DOHH2 (cell line): Measurements from ENCODE around the gene STARD3.

ENCODE experiments used
- H3F3A ChIP-seq: fragments of 200-600 bp; sonication (generic), shearing (Covaris generic); 2 replicates; pipeline ENCODE4 v1.6.0; 2016; ENCODE audit warnings: antibody characterized with exemption, mild to moderate bottlenecking; ENCODE audit not compliant: control insufficient read depth, insufficient read depth
- H3K27ac ChIP-seq: fragments of 200-600 bp; sonication (generic); 2 replicates; pipeline ENCODE4 v1.5.1; 2014; ENCODE audit warnings: low read depth, mild to moderate bottlenecking, low read length, moderate library complexity
- H3K27me3 ChIP-seq: fragments of 200-600 bp; sonication (generic); 2 replicates; pipeline ENCODE4 v1.6.1; 2014; ENCODE audit warnings: mild to moderate bottlenecking, low read length, mixed read lengths; ENCODE audit not compliant: control insufficient read depth
- H3K36me3 ChIP-seq: fragments of 200-600 bp; sonication (generic); 2 replicates; pipeline ENCODE4 v1.6.1; 2014; ENCODE audit warnings: mild to moderate bottlenecking, low read length, moderate library complexity, mixed read lengths; ENCODE audit not compliant: control insufficient read depth
- H3K4me1 ChIP-seq: fragments of 200-600 bp; sonication (generic); 2 replicates; pipeline ENCODE4 v1.6.1; 2014; ENCODE audit warnings: mild to moderate bottlenecking, low read length, mixed read lengths; ENCODE audit not compliant: control insufficient read depth
- H3K4me2 ChIP-seq: fragments of 200-600 bp; sonication (generic); 2 replicates; pipeline ENCODE4 v1.6.0; 2014; ENCODE audit warnings: mild to moderate bottlenecking, low read length, moderate library complexity
- H3K4me3 ChIP-seq: fragments of 200-600 bp; sonication (generic); 2 replicates; pipeline ENCODE4 v1.5.1; 2014; ENCODE audit warnings: mild to moderate bottlenecking, low read length, mixed read lengths
- H3K79me2 ChIP-seq: fragments of 200-600 bp; sonication (generic); 2 replicates; pipeline ENCODE4 v1.6.1; 2014; ENCODE audit warnings: mild to moderate bottlenecking, low read length, mixed read lengths; ENCODE audit not compliant: control insufficient read depth
- H3K9me2 ChIP-seq: fragments of 200-600 bp; sonication (generic); replicated peaks from 2 replicates; pipeline ENCODE4 v1.6.1; 2014; ENCODE audit warnings: mild to moderate bottlenecking, low read length, mixed read lengths; ENCODE audit not compliant: control insufficient read depth
- H3K9me3 ChIP-seq: fragments of 200-600 bp; sonication (generic); 2 replicates; pipeline ENCODE4 v1.6.1; 2014; ENCODE audit warnings: antibody characterized with exemption, low read length, mixed read lengths; ENCODE audit not compliant: control insufficient read depth, insufficient read depth
- H4K20me1 ChIP-seq: fragments of 200-600 bp; sonication (generic); 2 replicates; pipeline ENCODE4 v1.6.0; 2014; ENCODE audit warnings: low read depth, mild to moderate bottlenecking, antibody characterized with exemption, low read length, moderate library complexity; ENCODE audit not compliant: control insufficient read depth, insufficient read depth
- CTCF ChIP-seq: fragments of 200-600 bp; sonication (generic); IDR thresholded peaks from one replicate; pipeline ENCODE4 v1.5.1; 2014; ENCODE audit warnings: antibody characterized with exemption, mild to moderate bottlenecking, low read depth, low read length; ENCODE audit not compliant: poor library complexity, severe bottlenecking
- EZH2phosphoT487 ChIP-seq: fragments of 200-600 bp; sonication (generic); IDR thresholded peaks from 2 replicates; pipeline ENCODE4 v1.6.1; 2017; ENCODE audit warnings: borderline replicate concordance, mild to moderate bottlenecking, antibody characterized with exemption, low read length, moderate library complexity, mixed read lengths

The STARD3 gene

GRCh38 chr17:39626171-39627046, 10.5 kb upstream of the STARD3 start, which contains the start of gene PPP1R1B:
PPP1R1B (plus strand) TSS chr17:39626952; CDS start chr17:39627393, 441 bp downstream.
- H4K20me1 ChIP-seq: no peaks in the 10 kb centered on the region
- H3K79me2 ChIP-seq: no peaks in the 10 kb centered on the region
- TF ChIP-seq EZH2phosphoT487: no peak
- H3K4me3 ChIP-seq: no peak within 1 kb of the TSS
- H3F3A ChIP-seq: no peaks in the 10 kb centered on the region
- H3K27ac ChIP-seq: no peak within 1 kb of the TSS
- H3K9me2 ChIP-seq: no peaks in the 10 kb centered on the region
- H3K4me1 ChIP-seq: peaks cover 21% of the 10 kb centered on the region
- H3K9me3 ChIP-seq: no peaks in the 10 kb centered on the region
- no peaks in the 10 kb centered on the region for H3K36me3 ChIP-seq
- no peak within 1 kb of the TSS for H3K4me2 ChIP-seq
- peaks cover 19% of the 10 kb centered on the region for H3K27me3 ChIP-seq

DNA sequence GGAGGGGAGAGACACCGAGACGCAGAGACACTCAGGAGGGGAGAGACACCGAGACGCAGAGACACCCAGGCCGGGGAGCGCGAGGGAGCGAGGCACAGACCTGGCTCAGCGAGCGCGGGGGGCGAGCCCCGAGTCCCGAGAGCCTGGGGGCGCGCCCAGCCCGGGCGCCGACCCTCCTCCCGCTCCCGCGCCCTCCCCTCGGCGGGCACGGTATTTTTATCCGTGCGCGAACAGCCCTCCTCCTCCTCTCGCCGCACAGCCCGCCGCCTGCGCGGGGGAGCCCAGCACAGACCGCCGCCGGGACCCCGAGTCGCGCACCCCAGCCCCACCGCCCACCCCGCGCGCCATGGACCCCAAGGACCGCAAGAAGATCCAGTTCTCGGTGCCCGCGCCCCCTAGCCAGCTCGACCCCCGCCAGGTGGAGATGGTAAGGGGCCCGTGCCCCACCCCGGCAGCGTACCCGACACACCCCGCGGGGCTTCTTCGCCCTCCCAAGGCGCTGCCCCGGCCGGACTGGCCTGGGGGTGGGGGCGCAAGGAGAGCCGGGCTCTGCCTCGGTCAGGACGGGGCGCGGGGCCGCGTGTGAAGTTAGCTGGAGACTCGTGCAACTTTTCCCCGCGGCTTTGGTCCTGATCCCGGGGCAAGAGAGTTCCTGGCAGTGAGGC, 9.8 kb upstream of the STARD3 start:
- no peaks in the 10 kb centered on the region for H3F3A ChIP-seq
- no peak overlapping the region for H3K4me2 ChIP-seq
- no peaks in the 10 kb centered on the region for H4K20me1 ChIP-seq
- H3K27me3 ChIP-seq: peaks cover 19% of the 10 kb centered on the region
- no peaks in the 10 kb centered on the region for H3K9me2 ChIP-seq
- no peak overlapping the region for H3K27ac ChIP-seq
- no peak overlapping the region for H3K4me3 ChIP-seq
- no peaks in the 10 kb centered on the region for H3K79me2 ChIP-seq
- H3K36me3 ChIP-seq: no peaks in the 10 kb centered on the region
- H3K4me1 ChIP-seq: peaks cover 18% of the 10 kb centered on the region
- H3K9me3 ChIP-seq: no peaks in the 10 kb centered on the region
- TF ChIP-seq EZH2phosphoT487: no peak
- TF ChIP-seq CTCF: no peak

GRCh38 chr17:39627712-39628516, 9.0 kb upstream of the STARD3 start:
- Histone ChIP-seq H3K9me2 (no peaks in the 10 kb centered on the region), H3K4me3 (no peak overlapping the region), H3K9me3 (no peaks in the 10 kb centered on the region), H3K27me3 (peaks cover 19% of the 10 kb centered on the region), H3K4me1 (peaks cover 11% of the 10 kb centered on the region), H4K20me1 (no peaks in the 10 kb centered on the region), H3K79me2 (no peaks in the 10 kb centered on the region), H3K36me3 (no peaks in the 10 kb centered on the region), H3F3A (no peaks in the 10 kb centered on the region), H3K27ac (no peak overlapping the region), H3K4me2 (no peak overlapping the region)
- no peak for TF ChIP-seq CTCF
- TF ChIP-seq EZH2phosphoT487: no peak
